ENCODE data around the gene SLC44A3.

Gene SLC44A3, protein sequence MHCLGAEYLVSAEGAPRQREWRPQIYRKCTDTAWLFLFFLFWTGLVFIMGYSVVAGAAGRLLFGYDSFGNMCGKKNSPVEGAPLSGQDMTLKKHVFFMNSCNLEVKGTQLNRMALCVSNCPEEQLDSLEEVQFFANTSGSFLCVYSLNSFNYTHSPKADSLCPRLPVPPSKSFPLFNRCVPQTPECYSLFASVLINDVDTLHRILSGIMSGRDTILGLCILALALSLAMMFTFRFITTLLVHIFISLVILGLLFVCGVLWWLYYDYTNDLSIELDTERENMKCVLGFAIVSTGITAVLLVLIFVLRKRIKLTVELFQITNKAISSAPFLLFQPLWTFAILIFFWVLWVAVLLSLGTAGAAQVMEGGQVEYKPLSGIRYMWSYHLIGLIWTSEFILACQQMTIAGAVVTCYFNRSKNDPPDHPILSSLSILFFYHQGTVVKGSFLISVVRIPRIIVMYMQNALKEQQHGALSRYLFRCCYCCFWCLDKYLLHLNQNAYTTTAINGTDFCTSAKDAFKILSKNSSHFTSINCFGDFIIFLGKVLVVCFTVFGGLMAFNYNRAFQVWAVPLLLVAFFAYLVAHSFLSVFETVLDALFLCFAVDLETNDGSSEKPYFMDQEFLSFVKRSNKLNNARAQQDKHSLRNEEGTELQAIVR

GRCh38 chr1:94819945-94820746 is at the start of gene SLC44A3:
Gene SLC44A3 (plus strand): TSS chr1:94820357. CDS start chr1:94820452, 95 bp downstream.
- no peaks in the 10 kb centered on the region for H3K36me3 ChIP-seq (ENCODE audit: control insufficient read depth in 1 of 2, insufficient read depth in 2 of 2, low read length in 2 of 2)
- peak within 1 kb of the TSS; percentile 70 for H3K27ac ChIP-seq (ENCODE audit: low read length)
- peaks cover 4% of the 10 kb centered on the region for H3K27me3 ChIP-seq (ENCODE audit: low read depth, low read length)
- peak within 1 kb of the TSS; percentile 64 to 73 for H3K4me3 ChIP-seq (ENCODE audit: low read depth in 1 of 2, low read length in 2 of 2)
- no peaks in the 10 kb centered on the region for H3K9me3 ChIP-seq (ENCODE audit: control insufficient read depth in 1 of 2, low read length in 2 of 2)
- no peaks in the 10 kb centered on the region for H3K4me1 ChIP-seq (ENCODE audit: control insufficient read depth in 1 of 2, insufficient read depth in 2 of 2, low read length in 2 of 2)

DNA sequence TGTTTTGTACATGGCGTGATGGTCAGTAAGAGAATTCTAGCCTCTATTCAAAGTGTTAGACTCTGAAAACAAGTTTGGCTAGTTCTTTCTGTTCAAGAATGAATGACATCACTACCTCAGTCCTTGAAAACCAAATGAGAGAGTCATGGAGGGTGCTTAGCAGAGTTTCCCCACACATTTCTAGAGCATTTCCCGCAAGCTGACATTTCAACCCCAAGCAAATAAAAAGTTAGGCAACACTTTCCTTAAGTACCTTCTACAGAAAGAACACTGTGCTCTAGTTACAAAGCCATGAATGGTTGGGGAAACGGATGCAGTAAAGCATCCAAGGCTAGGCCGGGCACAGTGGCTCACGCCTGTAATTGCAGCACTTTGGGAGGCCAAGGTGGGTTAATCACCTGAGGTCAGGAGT is 47.9 kb upstream of the SLC44A3 start:
- Histone ChIP-seq H3K27me3 (ENCODE audit: low read depth, low read length) (no peaks in the 10 kb centered on the region), H3K36me3 (ENCODE audit: control insufficient read depth in 1 of 2, insufficient read depth in 2 of 2, low read length in 2 of 2) (no peaks in the 10 kb centered on the region), H3K27ac (ENCODE audit: low read length) (no peak overlapping the region), H3K4me3 (ENCODE audit: low read depth in 1 of 2, low read length in 2 of 2) (no peak overlapping the region), H3K4me1 (ENCODE audit: control insufficient read depth in 1 of 2, insufficient read depth in 2 of 2, low read length in 2 of 2) (no peaks in the 10 kb centered on the region), H3K9me3 (ENCODE audit: control insufficient read depth in 1 of 2, low read length in 2 of 2) (no peaks in the 10 kb centered on the region)

DNA sequence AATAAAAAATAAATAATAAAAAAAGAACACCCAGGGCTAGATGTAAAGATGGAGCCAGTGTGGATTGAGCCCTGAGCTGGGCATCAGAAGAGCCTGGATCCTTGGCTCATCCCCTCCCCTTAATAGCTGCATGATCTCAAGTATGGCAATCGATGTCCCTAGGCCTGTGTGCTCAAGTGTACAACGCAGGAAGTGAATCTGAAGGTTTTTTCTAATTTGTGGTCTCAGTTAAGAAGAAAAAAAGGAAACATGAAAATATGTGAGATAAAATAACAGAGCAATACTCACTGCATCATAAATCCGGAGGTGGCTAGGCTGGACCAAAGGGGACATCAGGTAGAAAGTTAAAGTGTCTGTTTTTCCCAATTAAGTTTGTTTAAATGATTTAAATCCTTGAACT is 47.3 kb upstream of the SLC44A3 start:
- no peaks in the 10 kb centered on the region for H3K27me3 ChIP-seq (ENCODE audit: low read depth, low read length)
- H3K27ac ChIP-seq (ENCODE audit: low read length) = no peak overlapping the region
- no peak overlapping the region for H3K4me3 ChIP-seq (ENCODE audit: low read depth in 1 of 2, low read length in 2 of 2)
- no peaks in the 10 kb centered on the region for H3K4me1 ChIP-seq (ENCODE audit: control insufficient read depth in 1 of 2, insufficient read depth in 2 of 2, low read length in 2 of 2)
- H3K36me3 ChIP-seq (ENCODE audit: control insufficient read depth in 1 of 2, insufficient read depth in 2 of 2, low read length in 2 of 2) = no peaks in the 10 kb centered on the region
- H3K9me3 ChIP-seq (ENCODE audit: control insufficient read depth in 1 of 2, low read length in 2 of 2) = no peaks in the 10 kb centered on the region

GRCh38 chr1:94773296-94773809 is 46.8 kb upstream of the SLC44A3 start:
- Histone ChIP-seq H3K4me3 (ENCODE audit: low read depth in 1 of 2, low read length in 2 of 2) (no peak overlapping the region), H3K9me3 (ENCODE audit: control insufficient read depth in 1 of 2, low read length in 2 of 2) (no peaks in the 10 kb centered on the region), H3K27me3 (ENCODE audit: low read depth, low read length) (no peaks in the 10 kb centered on the region), H3K36me3 (ENCODE audit: control insufficient read depth in 1 of 2, insufficient read depth in 2 of 2, low read length in 2 of 2) (no peaks in the 10 kb centered on the region), H3K4me1 (ENCODE audit: control insufficient read depth in 1 of 2, insufficient read depth in 2 of 2, low read length in 2 of 2) (no peaks in the 10 kb centered on the region), H3K27ac (ENCODE audit: low read length) (no peak overlapping the region)

DNA sequence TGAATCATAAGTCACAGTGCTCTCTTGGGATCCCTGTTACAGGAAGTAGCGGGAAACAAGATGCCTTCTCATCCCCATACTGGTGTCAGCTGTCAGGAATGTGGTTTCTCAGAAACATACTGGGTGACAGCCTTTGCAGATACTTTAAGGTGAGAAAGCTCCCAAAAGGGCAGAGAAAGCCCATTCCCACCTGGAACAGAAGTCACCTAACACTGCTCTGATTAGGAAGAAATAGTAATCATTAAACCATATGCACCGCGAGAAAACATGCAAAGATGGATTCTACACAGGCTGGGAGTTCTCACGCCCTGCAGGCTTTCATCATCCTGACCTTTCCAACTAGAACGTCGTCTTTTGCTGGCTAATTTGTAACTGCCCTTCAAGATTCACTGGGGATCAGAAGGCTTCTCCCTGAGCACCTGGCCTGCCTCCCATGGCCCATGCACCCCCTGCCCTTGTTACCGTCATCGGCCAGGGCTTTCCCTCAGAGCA is 46.2 kb upstream of the SLC44A3 start:
- no peaks in the 10 kb centered on the region for H3K9me3 ChIP-seq (ENCODE audit: control insufficient read depth in 1 of 2, low read length in 2 of 2)
- no peaks in the 10 kb centered on the region for H3K27me3 ChIP-seq (ENCODE audit: low read depth, low read length)
- H3K36me3 ChIP-seq (ENCODE audit: control insufficient read depth in 1 of 2, insufficient read depth in 2 of 2, low read length in 2 of 2) = no peaks in the 10 kb centered on the region
- H3K4me3 ChIP-seq (ENCODE audit: low read depth in 1 of 2, low read length in 2 of 2) = no peak overlapping the region
- H3K4me1 ChIP-seq (ENCODE audit: control insufficient read depth in 1 of 2, insufficient read depth in 2 of 2, low read length in 2 of 2) = no peaks in the 10 kb centered on the region
- no peak overlapping the region for H3K27ac ChIP-seq (ENCODE audit: low read length)

GRCh38 chr1:94776474-94776873 is 43.7 kb upstream of the SLC44A3 start:
- Histone ChIP-seq H3K36me3 (ENCODE audit: control insufficient read depth in 1 of 2, insufficient read depth in 2 of 2, low read length in 2 of 2) (no peaks in the 10 kb centered on the region), H3K4me1 (ENCODE audit: control insufficient read depth in 1 of 2, insufficient read depth in 2 of 2, low read length in 2 of 2) (no peaks in the 10 kb centered on the region), H3K27ac (ENCODE audit: low read length) (no peak overlapping the region), H3K27me3 (ENCODE audit: low read depth, low read length) (no peaks in the 10 kb centered on the region), H3K9me3 (ENCODE audit: control insufficient read depth in 1 of 2, low read length in 2 of 2) (no peaks in the 10 kb centered on the region), H3K4me3 (ENCODE audit: low read depth in 1 of 2, low read length in 2 of 2) (no peak overlapping the region)

DNA sequence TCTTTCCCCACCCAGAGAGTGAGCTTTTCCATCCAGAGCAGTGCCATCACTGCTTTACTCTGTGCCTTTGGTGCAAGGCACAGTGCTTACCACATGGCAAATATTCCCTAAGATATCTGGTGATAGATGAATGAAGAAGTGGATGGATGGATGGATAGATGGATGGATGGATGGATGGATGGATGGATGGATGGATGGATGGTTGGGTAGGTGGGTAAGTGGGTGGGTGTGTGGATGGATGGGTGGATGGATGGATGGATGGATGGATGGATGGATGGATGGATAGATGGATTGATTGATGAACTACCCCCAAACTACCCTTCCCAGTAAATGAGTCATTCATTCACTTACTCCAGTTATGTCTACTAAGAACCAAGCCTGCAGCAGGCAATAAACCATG is 42.9 kb upstream of the SLC44A3 start:
- Histone ChIP-seq H3K27ac (ENCODE audit: low read length) (no peak overlapping the region), H3K4me1 (ENCODE audit: control insufficient read depth in 1 of 2, insufficient read depth in 2 of 2, low read length in 2 of 2) (no peaks in the 10 kb centered on the region), H3K9me3 (ENCODE audit: control insufficient read depth in 1 of 2, low read length in 2 of 2) (no peaks in the 10 kb centered on the region), H3K36me3 (ENCODE audit: control insufficient read depth in 1 of 2, insufficient read depth in 2 of 2, low read length in 2 of 2) (no peaks in the 10 kb centered on the region), H3K4me3 (ENCODE audit: low read depth in 1 of 2, low read length in 2 of 2) (no peak overlapping the region), H3K27me3 (ENCODE audit: low read depth, low read length) (no peaks in the 10 kb centered on the region)

GRCh38 chr1:94778808-94779207 is 41.3 kb upstream of the SLC44A3 start:
- H3K27ac ChIP-seq (ENCODE audit: low read length) = no peak overlapping the region
- no peaks in the 10 kb centered on the region for H3K36me3 ChIP-seq (ENCODE audit: control insufficient read depth in 1 of 2, insufficient read depth in 2 of 2, low read length in 2 of 2)
- peaks cover 6 to 9% of the 10 kb centered on the region in 2 donors for H3K4me1 ChIP-seq (ENCODE audit: control insufficient read depth in 1 of 2, insufficient read depth in 2 of 2, low read length in 2 of 2)
- no peaks in the 10 kb centered on the region for H3K9me3 ChIP-seq (ENCODE audit: control insufficient read depth in 1 of 2, low read length in 2 of 2)
- H3K27me3 ChIP-seq (ENCODE audit: low read depth, low read length) = no peaks in the 10 kb centered on the region
- no peak overlapping the region for H3K4me3 ChIP-seq (ENCODE audit: low read depth in 1 of 2, low read length in 2 of 2)

- Histone ChIP-seq H3K27ac (ENCODE audit: low read length) (peak overlapping the region; percentile 76), H3K4me3 (ENCODE audit: low read depth in 1 of 2, low read length in 2 of 2) (peak overlapping the region in 1 of 2 donors; percentile 8), H3K9me3 (ENCODE audit: control insufficient read depth in 1 of 2, low read length in 2 of 2) (no peaks in the 10 kb centered on the region)
Measured at GRCh38 chr1:94783342-94784189, 36.6 kb upstream of the SLC44A3 start.

GRCh38 chr1:94784190-94784515 is 36.0 kb upstream of the SLC44A3 start:
- Histone ChIP-seq H3K4me3 (ENCODE audit: low read depth in 1 of 2, low read length in 2 of 2) (no peak overlapping the region), H3K36me3 (ENCODE audit: control insufficient read depth in 1 of 2, insufficient read depth in 2 of 2, low read length in 2 of 2) (no peaks in the 10 kb centered on the region), H3K27me3 (ENCODE audit: low read depth, low read length) (no peaks in the 10 kb centered on the region), H3K27ac (ENCODE audit: low read length) (peak overlapping the region; percentile 40), H3K9me3 (ENCODE audit: control insufficient read depth in 1 of 2, low read length in 2 of 2) (no peaks in the 10 kb centered on the region), H3K4me1 (ENCODE audit: control insufficient read depth in 1 of 2, insufficient read depth in 2 of 2, low read length in 2 of 2) (peaks cover 6 to 9% of the 10 kb centered on the region in 2 donors)

More at GRCh38 chr1:94783342-94784189, 36.6 kb upstream of the SLC44A3 start:
- peaks cover 6 to 9% of the 10 kb centered on the region in 2 donors for H3K4me1 ChIP-seq (ENCODE audit: control insufficient read depth in 1 of 2, insufficient read depth in 2 of 2, low read length in 2 of 2)
- no peaks in the 10 kb centered on the region for H3K36me3 ChIP-seq (ENCODE audit: control insufficient read depth in 1 of 2, insufficient read depth in 2 of 2, low read length in 2 of 2)
- H3K27me3 ChIP-seq (ENCODE audit: low read depth, low read length) = no peaks in the 10 kb centered on the region

All from muscle layer of duodenum (tissue), 2 donors.